GM18499 (cell line): Measurements from ENCODE around the gene FAM171A2.
"Not testable (repeated sequence)": the region's sequence is repeated elsewhere in the genome, so short reads cannot be mapped to it uniquely, and the experiment has no call there.

ENCODE experiments used
- ATAC-seq: cut with Tn5 transposase; IDR thresholded peaks from one replicate; pipeline ENCODE4 v1.9.1; 2021; ENCODE audit warnings: moderate number of reproducible peaks; ENCODE audit not compliant: insufficient read depth, unreplicated experiment

FAM171A2 gene

GRCh38 chr17:44348234-44348987 lies 15.2 kb downstream of the FAM171A2 start:
- no peak for ATAC-seq

- ATAC-seq, result not testable (repeated sequence)
Observed at GRCh38 chr17:44347206-44348055, 16.2 kb downstream of the FAM171A2 start.

- ATAC-seq, result no peak
Observed at GRCh38 chr17:44346064-44346844, 17.4 kb downstream of the FAM171A2 start.

- no peak for ATAC-seq
Observed at GRCh38 chr17:44345454-44346026, 18.1 kb downstream of the FAM171A2 start.

GRCh38 chr17:44344939-44345453 lies 18.7 kb downstream of the FAM171A2 start, which contains the start of gene GRN:
TSS of gene GRN (plus strand) at chr17:44345302. CDS start at chr17:44349165, 3,863 bp downstream.
- ATAC-seq, result no peak

- ATAC-seq, result no peak
Observed at GRCh38 chr17:44343510-44344209, 20.0 kb downstream of the FAM171A2 start.

- ATAC-seq, result not testable (repeated sequence)
Observed at GRCh38 chr17:44340553-44340952, 23.1 kb downstream of the FAM171A2 start.

- ATAC-seq, result no peak
Observed at GRCh38 chr17:44338702-44339101, 25.0 kb downstream of the FAM171A2 start.

- no peak for ATAC-seq
Observed at GRCh38 chr17:44335968-44336367, 27.7 kb downstream of the FAM171A2 start.

- no peak for ATAC-seq
Observed at GRCh38 chr17:44335564-44335963, 28.1 kb downstream of the FAM171A2 start.

- no peak for ATAC-seq
Observed at GRCh38 chr17:44334727-44335126, 28.9 kb downstream of the FAM171A2 start.

- ATAC-seq, result no peak
Observed at GRCh38 chr17:44334315-44334714, 29.3 kb downstream of the FAM171A2 start.

GRCh38 chr17:44333371-44333770 lies 30.3 kb downstream of the FAM171A2 start:
- ATAC-seq, result no peak

- no peak for ATAC-seq
Observed at GRCh38 chr17:44331249-44331760, 32.3 kb downstream of the FAM171A2 start.

GRCh38 chr17:44330263-44330662 lies 33.4 kb downstream of the FAM171A2 start:
- not testable (repeated sequence) for ATAC-seq

GRCh38 chr17:44329516-44329915 lies 34.1 kb downstream of the FAM171A2 start:
- ATAC-seq, result not testable (repeated sequence)

GRCh38 chr17:44327715-44328449 lies 35.8 kb downstream of the FAM171A2 start:
- ATAC-seq, result no peak

GRCh38 chr17:44326861-44327444 lies 36.7 kb downstream of the FAM171A2 start:
- ATAC-seq, result no peak
